Stimulated activated CD8-positive, alpha-beta memory T cell treated with anti-CD3 and anti-CD28 coated beads, Interleukin-15, amount 100 ng/mL, for 24 hours (primary cell): Measurements from ENCODE around the gene CDIP1.

Experiments
- DNase-seq: peaks from one replicate; pipeline ENCODE4 v3.0.0-alpha.2; 2020; ENCODE audit warnings: low read depth

CDIP1 gene

GRCh38 chr16:4487955-4488498, 50.5 kb downstream of the CDIP1 start:
- DNase-seq = no peak

- DNase-seq = no peak
Measured at GRCh38 chr16:4486126-4486893, 52.3 kb downstream of the CDIP1 start.

- no peak for DNase-seq
Measured at GRCh38 chr16:4481963-4482362, 56.6 kb downstream of the CDIP1 start.

GRCh38 chr16:4481526-4481925, 57.0 kb downstream of the CDIP1 start:
- no peak for DNase-seq

- no peak for DNase-seq
Measured at GRCh38 chr16:4477966-4478365, 60.6 kb downstream of the CDIP1 start.

GRCh38 chr16:4475880-4476788, 62.4 kb downstream of the CDIP1 start, which contains the start of gene HMOX2:
Gene HMOX2 (plus strand): TSS chr16:4476398. CDS start chr16:4505525, 29,127 bp downstream.
- peak; percentile 93 for DNase-seq

- DNase-seq = peak; percentile 61
Measured at GRCh38 chr16:4474192-4474961, 64.2 kb downstream of the CDIP1 start, which contains the start of gene NMRAL1. Gene NMRAL1 (minus strand): TSS chr16:4474625. CDS start chr16:4474132, 493 bp downstream.

GRCh38 chr16:4472880-4473279, 65.7 kb downstream of the CDIP1 start:
- no peak for DNase-seq

GRCh38 chr16:4471869-4472268, 66.7 kb downstream of the CDIP1 start:
- no peak for DNase-seq

- no peak for DNase-seq
Measured at GRCh38 chr16:4468972-4469371, 69.6 kb downstream of the CDIP1 start.

GRCh38 chr16:4467916-4468315, 70.7 kb downstream of the CDIP1 start:
- DNase-seq = no peak

- DNase-seq = no peak
Measured at GRCh38 chr16:4465977-4466779, 72.4 kb downstream of the CDIP1 start.

- DNase-seq = no peak
Measured at GRCh38 chr16:4463522-4464163, 74.9 kb downstream of the CDIP1 start.

- DNase-seq = no peak
Measured at GRCh38 chr16:4461250-4462085, 77.1 kb downstream of the CDIP1 start.

- DNase-seq = no peak
Measured at GRCh38 chr16:4460936-4461249, 77.7 kb downstream of the CDIP1 start.
